Colonic mucosa (tissue), 4 donors: Measurements from ENCODE around the gene PDE6H. TPM values are rescaled to one million over a fixed set of nuclear protein-coding genes. Genes with fewer than 3 reads are reported as not detected.

Experiments used
- DNase-seq: peaks from one replicate; pipeline ENCODE4 v3.0.0-alpha.2; 2020
- H3K27ac ChIP-seq: fragments of 200-600 bp; one replicate; pipeline ENCODE4 v1.8.0; 2021
- H3K27me3 ChIP-seq: fragments of 200-600 bp; one replicate; pipeline ENCODE4 v1.8.0; 2021
- H3K36me3 ChIP-seq: fragments of 200-600 bp; one replicate; pipeline ENCODE4 v1.8.0; 2021
- H3K4me1 ChIP-seq: fragments of 200-600 bp; one replicate; pipeline ENCODE4 v1.8.0; 2021; ENCODE audit warnings: mild to moderate bottlenecking
- H3K4me3 ChIP-seq: fragments of 200-600 bp; one replicate; pipeline ENCODE4 v1.8.0; 2021
- H3K9ac ChIP-seq, 2 donors: one replicate each; pipeline ENCODE4 v1.7.0; 2013; ENCODE audit warnings: control low read depth in 2 of 2, low read depth in 2 of 2, low read length in 2 of 2
- H3K9me3 ChIP-seq: fragments of 200-600 bp; one replicate; pipeline ENCODE4 v1.8.0; 2021
- CTCF ChIP-seq: fragments of 200-600 bp; IDR thresholded peaks from one replicate; pipeline ENCODE4 v1.8.0; 2022; ENCODE audit warnings: antibody characterized with exemption, mild to moderate bottlenecking
- intact Hi-C: fragments of 100-400 bp; cut with DNase I; formaldehyde crosslinking; loops from one replicate; pipeline ENCODE4 v1.14.1; 2022
- total RNA-seq, 2 donors: library from RNA; stranded (reverse); fragmentation: NEBNext Ultra II Directional in 1 of 2; extraction: Animal tissue kit (Norgen Biotek cat#: 25700) in 1 of 2; gene quantifications; one replicate each; pipeline ENCODE4 v1.2.1, GENCODE V29; 2021
- donor health status: healthy.
- donor health status: DM: no; HTN: no; CAD: no.
- donor health status: DM: no; HTN: no; CAD: no.

PDE6H gene
- total RNA-seq, 2 donors from 2014 or later: not detected

- H3K36me3 ChIP-seq: no peaks in the 10 kb centered on the region
- TF ChIP-seq CTCF: no peak
- no peaks in the 10 kb centered on the region for H3K4me1 ChIP-seq
- no peak overlapping the region for H3K4me3 ChIP-seq
- no peaks in the 10 kb centered on the region for H3K27me3 ChIP-seq
- no peak overlapping the region for H3K27ac ChIP-seq
- intact Hi-C loops: no loop called here
- H3K9me3 ChIP-seq: no peaks in the 10 kb centered on the region
- H3K9ac ChIP-seq: no peak overlapping the region
- no peak for DNase-seq
Observed at GRCh38 chr12:15007551-15007950, 34.7 kb downstream of the PDE6H start.

- intact Hi-C loops: no loop called here
- H3K36me3 ChIP-seq: no peaks in the 10 kb centered on the region
- no peak for DNase-seq
- H3K27me3 ChIP-seq: no peaks in the 10 kb centered on the region
- no peak for TF ChIP-seq CTCF
- no peak overlapping the region for H3K4me3 ChIP-seq
- no peak overlapping the region for H3K9ac ChIP-seq
- no peak overlapping the region for H3K27ac ChIP-seq
- no peaks in the 10 kb centered on the region for H3K4me1 ChIP-seq
- no peaks in the 10 kb centered on the region for H3K9me3 ChIP-seq
Observed at GRCh38 chr12:15011162-15011561, 38.3 kb downstream of the PDE6H start.

- Histone ChIP-seq H3K4me1 (no peaks in the 10 kb centered on the region), H3K36me3 (no peaks in the 10 kb centered on the region), H3K4me3 (no peak overlapping the region), H3K27me3 (no peaks in the 10 kb centered on the region), H3K9ac (no peak overlapping the region), H3K27ac (no peak overlapping the region), H3K9me3 (no peaks in the 10 kb centered on the region)
- no peak for TF ChIP-seq CTCF
- DNase-seq: no peak
- intact Hi-C loops: no loop called here
Observed at GRCh38 chr12:15013634-15014179, 40.9 kb downstream of the PDE6H start.

- TF ChIP-seq CTCF: no peak
- intact Hi-C loops: no loop called here
- H3K27ac ChIP-seq: no peak overlapping the region
- H3K4me3 ChIP-seq: no peak overlapping the region
- H3K9ac ChIP-seq: no peak overlapping the region
- H3K9me3 ChIP-seq: no peaks in the 10 kb centered on the region
- no peaks in the 10 kb centered on the region for H3K27me3 ChIP-seq
- H3K4me1 ChIP-seq: no peaks in the 10 kb centered on the region
- DNase-seq: no peak
- no peaks in the 10 kb centered on the region for H3K36me3 ChIP-seq
Observed at GRCh38 chr12:15014708-15015107, 41.9 kb downstream of the PDE6H start.

GRCh38 chr12:15015121-15015520 is 42.3 kb downstream of the PDE6H start:
- H3K4me3 ChIP-seq: no peak overlapping the region
- no peak overlapping the region for H3K27ac ChIP-seq
- no peaks in the 10 kb centered on the region for H3K9me3 ChIP-seq
- no peaks in the 10 kb centered on the region for H3K4me1 ChIP-seq
- DNase-seq: no peak
- TF ChIP-seq CTCF: no peak
- no peaks in the 10 kb centered on the region for H3K36me3 ChIP-seq
- H3K27me3 ChIP-seq: no peaks in the 10 kb centered on the region
- H3K9ac ChIP-seq: no peak overlapping the region
- intact Hi-C loops: no loop called here
